GM12874 (cell line): ENCODE results near the gene SLC35E1.

Experiments
- CTCF ChIP-seq: IDR thresholded peaks from 2 replicates; pipeline ENCODE4 v1.5.1; 2011; ENCODE audit warnings: low read depth, mild to moderate bottlenecking, control low read depth, low read length, moderate library complexity; ENCODE audit not compliant: insufficient read depth

The SLC35E1 gene

GRCh38 chr19:16598848-16599247 is 26.6 kb upstream of the SLC35E1 start:
- TF ChIP-seq CTCF = no peak

GRCh38 chr19:16596399-16596798 is 24.2 kb upstream of the SLC35E1 start:
- no peak for TF ChIP-seq CTCF

- no peak for TF ChIP-seq CTCF
These were observed 22.9 kb upstream of the SLC35E1 start for GRCh38 chr19:16595097-16595496.

GRCh38 chr19:16594681-16595091 is 22.5 kb upstream of the SLC35E1 start:
- no peak for TF ChIP-seq CTCF

- TF ChIP-seq CTCF = no peak
These were observed 21.9 kb upstream of the SLC35E1 start for GRCh38 chr19:16594131-16594586.

GRCh38 chr19:16593181-16593580 is 21.0 kb upstream of the SLC35E1 start:
- TF ChIP-seq CTCF = no peak

- TF ChIP-seq CTCF = no peak
These were observed 19.8 kb upstream of the SLC35E1 start for GRCh38 chr19:16591803-16592556.
